Measurements from ENCODE around the gene FAM24B.

FAM24B gene

GRCh38 chr10:122822973-122823690 is 56.2 kb downstream of the FAM24B start:
- no peak for DNase-seq (ENCODE audit: low read depth)

GRCh38 chr10:122821808-122822207 is 57.6 kb downstream of the FAM24B start:
- DNase-seq (ENCODE audit: low read depth): no peak

- no peak for DNase-seq (ENCODE audit: low read depth)
These were observed 63.9 kb downstream of the FAM24B start for GRCh38 chr10:122815458-122815857.

- no peak for DNase-seq (ENCODE audit: low read depth)
These were observed 64.9 kb downstream of the FAM24B start for GRCh38 chr10:122814493-122814892.

GRCh38 chr10:122812751-122813150 is 66.6 kb downstream of the FAM24B start:
- no peak for DNase-seq (ENCODE audit: low read depth)

GRCh38 chr10:122802282-122802681 is 77.1 kb downstream of the FAM24B start:
- no peak for DNase-seq (ENCODE audit: low read depth)

Measured in fibroblast of the conjunctiva (primary cell).